Measurements from ENCODE around the gene ASPM. TPM values are rescaled to one million over a fixed set of nuclear protein-coding genes. Genes with fewer than 3 reads are reported as not detected.

The ASPM gene
- total and polyA plus RNA-seq, 9 of the 15 experiments (the other 6 are each of a cell fraction or from before 2014, with no cell fraction given): 22.7 to 84.4 (median 46.4) TPM

DNA sequence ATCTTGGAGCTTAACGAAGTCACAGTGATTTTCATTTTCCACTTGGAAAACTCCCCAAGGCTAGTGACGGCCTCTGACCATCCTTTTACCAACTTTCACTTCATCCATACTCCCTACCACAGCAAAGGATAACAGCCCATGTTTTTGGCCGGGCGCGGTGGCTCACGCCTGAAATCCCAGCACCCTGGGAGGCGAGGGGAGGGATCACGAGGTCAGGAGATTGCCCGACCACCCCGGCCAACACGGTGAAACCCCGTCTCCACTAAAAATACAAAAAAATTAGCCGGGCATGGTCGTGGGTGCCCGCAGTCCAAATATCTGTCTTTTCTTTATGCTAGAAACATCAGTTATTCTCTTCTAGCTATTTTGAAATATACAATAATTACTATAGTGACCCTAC, 7.3 kb downstream of the ASPM start:
- 98% methylated on average over 15 of the region's 15 CpGs for WGBS (ENCODE audit: insufficient coverage, low coverage, missing lambda C conversion rate)
- Histone ChIP-seq H4K20me1 (replicated peaks; ENCODE audit: control insufficient read depth, insufficient read depth, low read length) (no peaks in the 10 kb centered on the region), H3K4me3 (no peak overlapping the region), H3K27me3 (ENCODE audit: control insufficient read depth in 2 of 2, insufficient read depth in 2 of 2, low read length in 2 of 2) (no peaks in the 10 kb centered on the region), H3K27ac (ENCODE audit: extremely low read depth, low read depth, low read length) (no peak overlapping the region), H3K4me2 (ENCODE audit: insufficient read depth, low read length) (no peak overlapping the region), H3K9me1 (ENCODE audit: control insufficient read depth, insufficient read depth, low read length) (no peaks in the 10 kb centered on the region), H3K36me3 (ENCODE audit: control insufficient read depth, insufficient read depth, low read length) (peaks cover 79% of the 10 kb centered on the region), H3K4me1 (replicated peaks in 1 of 2; ENCODE audit: control insufficient read depth in 2 of 2, insufficient read depth in 2 of 2, low read length in 2 of 2) (no peaks in the 10 kb centered on the region), H2AFZ (ENCODE audit: low read depth, low read length) (no peak overlapping the region), H3K9me3 (replicated peaks; ENCODE audit: control insufficient read depth, insufficient read depth, low read depth, low read length) (no peaks in the 10 kb centered on the region), H3K9ac (ENCODE audit: insufficient read depth in 1 of 2, low read depth in 2 of 2, low read length in 2 of 2) (no peak overlapping the region), H3K79me2 (ENCODE audit: control insufficient read depth, insufficient read depth, low read length) (peaks cover 54% of the 10 kb centered on the region)
- ChIA-PET CTCF (ENCODE audit: low intra/inter-chr PET ratio) (no interaction called here), POLR2A (interaction anchor here (0.8 to 2.2 kb wide), 2 partner anchors 17 to 218 kb away, joined by 3 to 7 read pairs; no protein-coding TSS in a partner anchor)
- no TSS peak for BruUV-seq (replicated peaks)
- ATAC-seq (no peak), FAIRE-seq (no peak), DNase-seq (ENCODE audit: extremely low read depth in 1 of 4, low spot score in 3 of 4) (no peak)
- intact Hi-C loops (cut with micrococcal nuclease): no loop called here
- in situ Hi-C loops (cut with MboI): no loop called here
- TF ChIP-seq, protein P1, sequence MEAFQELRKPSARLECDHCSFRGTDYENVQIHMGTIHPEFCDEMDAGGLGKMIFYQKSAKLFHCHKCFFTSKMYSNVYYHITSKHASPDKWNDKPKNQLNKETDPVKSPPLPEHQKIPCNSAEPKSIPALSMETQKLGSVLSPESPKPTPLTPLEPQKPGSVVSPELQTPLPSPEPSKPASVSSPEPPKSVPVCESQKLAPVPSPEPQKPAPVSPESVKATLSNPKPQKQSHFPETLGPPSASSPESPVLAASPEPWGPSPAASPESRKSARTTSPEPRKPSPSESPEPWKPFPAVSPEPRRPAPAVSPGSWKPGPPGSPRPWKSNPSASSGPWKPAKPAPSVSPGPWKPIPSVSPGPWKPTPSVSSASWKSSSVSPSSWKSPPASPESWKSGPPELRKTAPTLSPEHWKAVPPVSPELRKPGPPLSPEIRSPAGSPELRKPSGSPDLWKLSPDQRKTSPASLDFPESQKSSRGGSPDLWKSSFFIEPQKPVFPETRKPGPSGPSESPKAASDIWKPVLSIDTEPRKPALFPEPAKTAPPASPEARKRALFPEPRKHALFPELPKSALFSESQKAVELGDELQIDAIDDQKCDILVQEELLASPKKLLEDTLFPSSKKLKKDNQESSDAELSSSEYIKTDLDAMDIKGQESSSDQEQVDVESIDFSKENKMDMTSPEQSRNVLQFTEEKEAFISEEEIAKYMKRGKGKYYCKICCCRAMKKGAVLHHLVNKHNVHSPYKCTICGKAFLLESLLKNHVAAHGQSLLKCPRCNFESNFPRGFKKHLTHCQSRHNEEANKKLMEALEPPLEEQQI (IDR thresholded peaks at IDR 0.05): peak; percentile 61; the same call in 1 of the 2 replicates
- TF ChIP-seq ZNF239 (CRISPR knock-in tag; IDR thresholded peaks at IDR 0.05): no peak

DNA sequence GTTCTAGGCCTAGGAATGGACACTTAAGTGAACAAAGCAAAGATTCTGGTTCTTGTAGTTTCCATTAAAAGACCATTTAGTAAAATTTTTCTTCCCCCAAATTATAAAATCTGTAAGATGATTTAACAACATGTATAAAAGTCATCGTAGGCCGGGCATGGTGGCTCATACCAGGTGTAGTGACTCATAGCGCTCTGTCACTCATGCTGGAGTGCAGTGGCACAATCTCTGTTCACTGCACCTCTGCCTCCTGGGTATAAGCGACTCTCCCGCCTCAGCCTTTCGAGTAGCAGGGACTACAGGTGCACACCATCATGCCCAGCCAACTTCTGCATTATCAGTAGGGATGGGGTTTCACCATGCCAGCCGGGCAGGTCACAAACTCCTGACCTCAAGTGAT, 9.1 kb downstream of the ASPM start:
- no TSS peak for BruUV-seq (replicated peaks)
- peaks cover 76% of the 10 kb centered on the region for H3K36me3 ChIP-seq (ENCODE audit: control insufficient read depth, insufficient read depth, low read length)
- no peaks in the 10 kb centered on the region for H4K20me1 ChIP-seq (replicated peaks; ENCODE audit: control insufficient read depth, insufficient read depth, low read length)
- FAIRE-seq (no peak), ATAC-seq (no peak), DNase-seq (ENCODE audit: extremely low read depth in 1 of 4, low spot score in 3 of 4) (no peak)
- H3K4me1 ChIP-seq (replicated peaks in 1 of 2; ENCODE audit: control insufficient read depth in 2 of 2, insufficient read depth in 2 of 2, low read length in 2 of 2): no peaks in the 10 kb centered on the region
- no peak overlapping the region for H2AFZ ChIP-seq (ENCODE audit: low read depth, low read length)
- no peak overlapping the region for H3K9ac ChIP-seq (ENCODE audit: insufficient read depth in 1 of 2, low read depth in 2 of 2, low read length in 2 of 2)
- intact Hi-C loops (cut with micrococcal nuclease): no loop called here
- H3K27me3 ChIP-seq (ENCODE audit: control insufficient read depth in 2 of 2, insufficient read depth in 2 of 2, low read length in 2 of 2): no peaks in the 10 kb centered on the region
- in situ Hi-C loops (cut with MboI): no loop called here
- peaks cover 35% of the 10 kb centered on the region for H3K79me2 ChIP-seq (ENCODE audit: control insufficient read depth, insufficient read depth, low read length)
- H3K9me3 ChIP-seq (replicated peaks; ENCODE audit: control insufficient read depth, insufficient read depth, low read depth, low read length): no peaks in the 10 kb centered on the region
- 79% methylated on average over 7 of the region's 7 CpGs for WGBS (ENCODE audit: insufficient coverage, low coverage, missing lambda C conversion rate)
- ChIA-PET CTCF (ENCODE audit: low intra/inter-chr PET ratio) (no interaction called here), POLR2A (interaction anchor here (2.2 kb wide), 1 partner anchor 16 kb away, joined by 7 read pairs; no protein-coding TSS in a partner anchor)
- H3K4me3 ChIP-seq: no peak overlapping the region
- no peak overlapping the region for H3K27ac ChIP-seq (ENCODE audit: extremely low read depth, low read depth, low read length)
- H3K4me2 ChIP-seq (ENCODE audit: insufficient read depth, low read length): no peak overlapping the region
- TF ChIP-seq, protein P2, sequence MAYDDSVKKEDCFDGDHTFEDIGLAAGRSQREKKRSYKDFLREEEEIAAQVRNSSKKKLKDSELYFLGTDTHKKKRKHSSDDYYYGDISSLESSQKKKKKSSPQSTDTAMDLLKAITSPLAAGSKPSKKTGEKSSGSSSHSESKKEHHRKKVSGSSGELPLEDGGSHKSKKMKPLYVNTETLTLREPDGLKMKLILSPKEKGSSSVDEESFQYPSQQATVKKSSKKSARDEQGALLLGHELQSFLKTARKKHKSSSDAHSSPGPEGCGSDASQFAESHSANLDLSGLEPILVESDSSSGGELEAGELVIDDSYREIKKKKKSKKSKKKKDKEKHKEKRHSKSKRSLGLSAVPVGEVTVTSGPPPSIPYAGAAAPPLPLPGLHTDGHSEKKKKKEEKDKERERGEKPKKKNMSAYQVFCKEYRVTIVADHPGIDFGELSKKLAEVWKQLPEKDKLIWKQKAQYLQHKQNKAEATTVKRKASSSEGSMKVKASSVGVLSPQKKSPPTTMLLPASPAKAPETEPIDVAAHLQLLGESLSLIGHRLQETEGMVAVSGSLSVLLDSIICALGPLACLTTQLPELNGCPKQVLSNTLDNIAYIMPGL (CRISPR knock-in tag; IDR thresholded peaks at IDR 0.05): no peak
- TF ChIP-seq POLR2A (conservative IDR thresholded peaks at IDR 0.05): peak; percentile 21; the same call in 1 of the 2 replicates
- no peaks in the 10 kb centered on the region for H3K9me1 ChIP-seq (ENCODE audit: control insufficient read depth, insufficient read depth, low read length)
